Measurements from ENCODE around the gene DAB2IP.
"Not testable (repeated sequence)": the region's sequence is repeated elsewhere in the genome, so short reads cannot be mapped to it uniquely, and the experiment has no call there.

Gene DAB2IP

GRCh38 chr9:121642758-121643157, 8.7 kb upstream of the DAB2IP start:
- in situ Hi-C loops (cut with HindIII; ENCODE audit: low sequenced_read_pairs) = no loop called here
- H3K4me3 ChIP-seq (ENCODE audit: low read depth, low read length) = no peak overlapping the region
- DNase-seq (ENCODE audit: low read depth, low spot score) = no peak
- TF ChIP-seq CTCF (IDR thresholded peaks at IDR 0.05; ENCODE audit: low read depth, low read length) = no peak

GRCh38 chr9:121643473-121643872, 8.0 kb upstream of the DAB2IP start:
- no peak overlapping the region for H3K4me3 ChIP-seq (ENCODE audit: low read depth, low read length)
- no peak for TF ChIP-seq CTCF (IDR thresholded peaks at IDR 0.05; ENCODE audit: low read depth, low read length)
- DNase-seq (ENCODE audit: low read depth, low spot score) = no peak
- in situ Hi-C loops (cut with HindIII; ENCODE audit: low sequenced_read_pairs) = no loop called here

GRCh38 chr9:121644040-121644439, 7.4 kb upstream of the DAB2IP start:
- in situ Hi-C loops (cut with HindIII; ENCODE audit: low sequenced_read_pairs); H3K4me3 ChIP-seq (ENCODE audit: low read depth, low read length); DNase-seq (ENCODE audit: low read depth, low spot score): not testable (repeated sequence)

- no peak for DNase-seq (ENCODE audit: low read depth, low spot score)
- H3K4me3 ChIP-seq (ENCODE audit: low read depth, low read length) = no peak overlapping the region
- in situ Hi-C loops (cut with HindIII; ENCODE audit: low sequenced_read_pairs) = no loop called here
- no peak for TF ChIP-seq CTCF (IDR thresholded peaks at IDR 0.05; ENCODE audit: low read depth, low read length)
Observed at GRCh38 chr9:121645003-121645402, 6.4 kb upstream of the DAB2IP start.

- DNase-seq (ENCODE audit: low read depth, low spot score) = no peak
- H3K4me3 ChIP-seq (ENCODE audit: low read depth, low read length) = no peak overlapping the region
- TF ChIP-seq CTCF (IDR thresholded peaks at IDR 0.05; ENCODE audit: low read depth, low read length) = no peak
- in situ Hi-C loops (cut with HindIII; ENCODE audit: low sequenced_read_pairs) = no loop called here
Observed at GRCh38 chr9:121645853-121646807, 5.3 kb upstream of the DAB2IP start.

GRCh38 chr9:121646992-121647391, 4.4 kb upstream of the DAB2IP start:
- no peak for TF ChIP-seq CTCF (IDR thresholded peaks at IDR 0.05; ENCODE audit: low read depth, low read length)
- DNase-seq (ENCODE audit: low read depth, low spot score) = no peak
- in situ Hi-C loops (cut with HindIII; ENCODE audit: low sequenced_read_pairs) = no loop called here
- no peak overlapping the region for H3K4me3 ChIP-seq (ENCODE audit: low read depth, low read length)

GRCh38 chr9:121648172-121648571, 3.3 kb upstream of the DAB2IP start:
- in situ Hi-C loops (cut with HindIII; ENCODE audit: low sequenced_read_pairs) = no loop called here
- TF ChIP-seq CTCF (IDR thresholded peaks at IDR 0.05; ENCODE audit: low read depth, low read length) = no peak
- DNase-seq (ENCODE audit: low read depth, low spot score) = no peak
- no peak overlapping the region for H3K4me3 ChIP-seq (ENCODE audit: low read depth, low read length)

Measured in astrocyte of the spinal cord (primary cell).